GM06990 (cell line): Measurements from ENCODE around the gene CCDC197.

Experiments used
- DNase-seq: peaks from one replicate; pipeline ENCODE4 v3.0.0-alpha.2; 2011; ENCODE audit not compliant: insufficient read length; ENCODE audit errors: extremely low read depth
- H3K27me3 ChIP-seq: replicated peaks from 2 replicates; pipeline ENCODE4 v1.6.0; 2011; ENCODE audit warnings: low read length; ENCODE audit not compliant: control insufficient read depth, insufficient read depth
- H3K36me3 ChIP-seq: 2 replicates; pipeline ENCODE4 v1.5.1; 2011; ENCODE audit warnings: low read length; ENCODE audit not compliant: control insufficient read depth, insufficient read depth
- H3K4me3 ChIP-seq: replicated peaks from 2 replicates; pipeline ENCODE4 v1.5.1; 2011; ENCODE audit warnings: low read depth, mild to moderate bottlenecking, control low read depth, low read length
- CTCF ChIP-seq: IDR thresholded peaks from 2 replicates; pipeline ENCODE4 v1.5.1; 2011; ENCODE audit warnings: low read length, control low read depth, mild to moderate bottlenecking, inconsistent platforms; ENCODE audit not compliant: insufficient read depth, poor library complexity, severe bottlenecking

CCDC197 gene

GRCh38 chr14:93973607-93974006 is 23.5 kb upstream of the CCDC197 start:
- no peak for DNase-seq
- no peaks in the 10 kb centered on the region for H3K27me3 ChIP-seq
- no peak for TF ChIP-seq CTCF
- H3K36me3 ChIP-seq, result no peaks in the 10 kb centered on the region
- no peak overlapping the region for H3K4me3 ChIP-seq

GRCh38 chr14:93974299-93974698 is 22.8 kb upstream of the CCDC197 start:
- TF ChIP-seq CTCF, result no peak
- DNase-seq, result no peak

GRCh38 chr14:93974833-93975232 is 22.3 kb upstream of the CCDC197 start:
- Histone ChIP-seq H3K27me3 (no peaks in the 10 kb centered on the region), H3K4me3 (no peak overlapping the region), H3K36me3 (no peaks in the 10 kb centered on the region)
- no peak for TF ChIP-seq CTCF
- DNase-seq, result no peak

More at GRCh38 chr14:93974299-93974698, 22.8 kb upstream of the CCDC197 start:
- no peaks in the 10 kb centered on the region for H3K27me3 ChIP-seq
- H3K36me3 ChIP-seq, result no peaks in the 10 kb centered on the region
- no peak overlapping the region for H3K4me3 ChIP-seq

GRCh38 chr14:93975791-93976476 is 21.2 kb upstream of the CCDC197 start:
- DNase-seq, result peak; percentile 71
- TF ChIP-seq CTCF, result no peak
- Histone ChIP-seq H3K27me3 (no peaks in the 10 kb centered on the region), H3K36me3 (no peaks in the 10 kb centered on the region), H3K4me3 (peak overlapping the region; percentile 23)

GRCh38 chr14:93976477-93977057 is 20.5 kb upstream of the CCDC197 start, which contains the start of gene ASB2:
TSS of gene ASB2 (minus strand) at chr14:93976570. CDS start at chr14:93964539, 12,031 bp downstream.
- H3K4me3 ChIP-seq, result peak within 1 kb of the TSS; percentile 36
- no peak for TF ChIP-seq CTCF
- H3K27me3 ChIP-seq, result no peaks in the 10 kb centered on the region
- DNase-seq, result no peak
- no peaks in the 10 kb centered on the region for H3K36me3 ChIP-seq

GRCh38 chr14:93977171-93977570 is 19.9 kb upstream of the CCDC197 start:
- TF ChIP-seq CTCF, result no peak
- H3K4me3 ChIP-seq, result no peak overlapping the region
- DNase-seq, result no peak
- H3K36me3 ChIP-seq, result no peaks in the 10 kb centered on the region
- H3K27me3 ChIP-seq, result no peaks in the 10 kb centered on the region
